Neural cell (in vitro differentiated cells): ENCODE results near the gene IGSF11. TPM values are rescaled to one million over a fixed set of nuclear protein-coding genes. Genes with fewer than 3 reads are reported as not detected.

Experiments
- H2AFZ ChIP-seq: fragments of 200-600, 300-800 bp; sonication (generic), shearing (Covaris generic); 2 replicates; pipeline ENCODE4 v1.6.0; 2014; ENCODE audit warnings: low read depth, mild to moderate bottlenecking, antibody characterized with exemption, low read length, moderate library complexity
- H3F3A ChIP-seq: fragments of 200-600 bp; shearing (Covaris generic); 2 replicates; pipeline ENCODE4 v1.6.1; 2016; ENCODE audit warnings: mild to moderate bottlenecking, moderate library complexity, mixed read lengths, antibody characterized with exemption, low read length; ENCODE audit not compliant: insufficient read depth, poor library complexity, severe bottlenecking
- H3K27ac ChIP-seq: fragments of 200-600, 300-800 bp; sonication (generic), shearing (Covaris generic); 2 replicates; pipeline ENCODE4 v1.5.1; 2014; ENCODE audit warnings: mild to moderate bottlenecking, low read length, moderate library complexity
- H3K27me3 ChIP-seq: fragments of 300-800, 200-600 bp; sonication (generic), shearing (Covaris generic); 2 replicates; pipeline ENCODE4 v1.6.0; 2014; ENCODE audit warnings: mild to moderate bottlenecking, low read depth, low read length, moderate library complexity; ENCODE audit not compliant: insufficient read depth
- H3K36me3 ChIP-seq: fragments of 300-800, 200-600 bp; sonication (generic), shearing (Covaris generic); 2 replicates; pipeline ENCODE4 v1.5.1; 2014; ENCODE audit warnings: mild to moderate bottlenecking, antibody characterized with exemption, low read length, moderate library complexity; ENCODE audit not compliant: insufficient read depth
- H3K4me2 ChIP-seq: fragments of 300-800, 200-600 bp; sonication (generic), shearing (Covaris generic); 2 replicates; pipeline ENCODE4 v1.6.0; 2014; ENCODE audit warnings: mild to moderate bottlenecking, low read length
- H3K4me3 ChIP-seq: fragments of 300-800, 200-600 bp; sonication (generic), shearing (Covaris generic); 2 replicates; pipeline ENCODE4 v1.5.1; 2014; ENCODE audit warnings: mild to moderate bottlenecking, low read length, moderate library complexity
- H3K79me2 ChIP-seq: fragments of 200-600 bp; shearing (Covaris generic); replicated peaks from 2 replicates; pipeline ENCODE4 v1.6.0; 2014; ENCODE audit warnings: mild to moderate bottlenecking, low read length, moderate library complexity; ENCODE audit not compliant: insufficient read depth
- H3K9ac ChIP-seq: fragments of 300-800, 200-600 bp; sonication (generic), shearing (Covaris generic); 2 replicates; pipeline ENCODE4 v1.6.1; 2016; ENCODE audit warnings: mild to moderate bottlenecking, low read length, mixed read lengths
- H3K9me2 ChIP-seq: fragments of 200-600 bp; shearing (Covaris generic); 2 replicates; pipeline ENCODE4 v1.6.1; 2016; ENCODE audit warnings: mild to moderate bottlenecking, low read length, mixed read lengths; ENCODE audit not compliant: insufficient read depth
- H3K9me3 ChIP-seq: fragments of 200-600, 300-800 bp; sonication (generic), shearing (Covaris generic); 2 replicates; pipeline ENCODE4 v1.6.1; 2016; ENCODE audit warnings: mild to moderate bottlenecking, mixed run types, low read length, moderate library complexity, mixed read lengths
- H4K20me1 ChIP-seq: fragments of 200-600 bp; shearing (Covaris generic); 2 replicates; pipeline ENCODE4 v1.6.1; 2016; ENCODE audit warnings: mild to moderate bottlenecking, mixed run types; ENCODE audit not compliant: insufficient read depth
- EP300 ChIP-seq: fragments of 450-650 bp; conservative IDR thresholded peaks from 2 replicates; pipeline ENCODE4 v1.6.1; 2014; ENCODE audit warnings: antibody characterized with exemption, mild to moderate bottlenecking, moderate library complexity; ENCODE audit not compliant: poor library complexity, severe bottlenecking
- EZH2 ChIP-seq: fragments of 200-600, 300-800 bp; shearing (Covaris generic), sonication (generic); IDR thresholded peaks from 2 replicates; pipeline ENCODE4 v1.6.1; 2014; ENCODE audit warnings: antibody characterized with exemption, low read length, borderline replicate concordance, mild to moderate bottlenecking; ENCODE audit not compliant: insufficient read depth, poor library complexity, severe bottlenecking
- MXI1 ChIP-seq: fragments of 450-650 bp; conservative IDR thresholded peaks from 2 replicates; pipeline ENCODE4 v1.6.1; 2014; ENCODE audit warnings: antibody characterized with exemption, mild to moderate bottlenecking; ENCODE audit not compliant: poor library complexity, severe bottlenecking
- POLR2AphosphoS5 ChIP-seq: IDR thresholded peaks from 2 replicates; pipeline ENCODE4 v1.6.1; 2012
- RAD21 ChIP-seq: fragments of 450-650 bp; conservative IDR thresholded peaks from 2 replicates; pipeline ENCODE4 v1.6.1; 2014; ENCODE audit warnings: antibody characterized with exemption, mild to moderate bottlenecking, moderate library complexity
- SMC3 ChIP-seq: fragments of 450-650 bp; conservative IDR thresholded peaks from 2 replicates; pipeline ENCODE4 v1.6.1; 2014; ENCODE audit warnings: antibody characterized with exemption, mild to moderate bottlenecking, moderate library complexity; ENCODE audit not compliant: poor library complexity
- TAF1 ChIP-seq: IDR thresholded peaks from 2 replicates; pipeline ENCODE4 v1.6.1; 2012; ENCODE audit warnings: low read depth
- polyA plus RNA-seq: library from polyadenylated mRNA; depleted of rRNA; stranded (reverse); fragments of >200 nt; gene quantifications from 2 replicates; pipeline ENCODE4 v1.2.3, GENCODE V29; 2014
- TF ChIP-seq, protein P1 (sequence below): IDR thresholded peaks from 2 replicates; pipeline ENCODE4 v1.6.1; 2012; ENCODE audit warnings: borderline replicate concordance
- TF ChIP-seq, protein P2 (sequence below): fragments of 450-650 bp; IDR thresholded peaks from 2 replicates; pipeline ENCODE4 v1.5.1; 2014; ENCODE audit warnings: antibody characterized with exemption, mild to moderate bottlenecking, moderate library complexity; ENCODE audit not compliant: poor library complexity, severe bottlenecking

IGSF11 gene
- polyA plus RNA-seq, 1 donor from 2014 or later = 1.2 TPM

DNA sequence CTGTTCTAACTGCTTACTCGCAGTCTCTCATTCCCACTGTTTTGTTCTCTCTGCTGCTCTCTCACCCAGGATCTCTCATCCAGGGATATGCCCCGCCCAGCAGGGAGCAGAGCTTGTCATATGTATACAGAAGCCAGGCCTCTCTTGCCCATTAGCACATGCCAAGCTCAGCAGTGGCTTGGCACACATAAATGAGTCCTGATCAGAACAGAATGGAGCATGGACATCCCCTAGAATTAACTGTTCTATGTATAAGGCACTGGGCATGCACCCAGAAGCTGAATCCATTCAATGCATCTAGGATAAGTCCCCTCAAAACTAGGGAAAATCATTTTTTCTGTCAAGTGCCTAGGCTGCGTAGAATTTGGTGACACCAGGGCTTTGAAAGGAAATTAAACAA is 61.6 kb downstream of the IGSF11 start:
- Histone ChIP-seq H3K36me3 (no peaks in the 10 kb centered on the region), H3K27me3 (no peaks in the 10 kb centered on the region), H3K4me2 (no peak overlapping the region), H3K4me3 (no peak overlapping the region), H3K9me3 (no peaks in the 10 kb centered on the region), H3F3A (no peaks in the 10 kb centered on the region), H3K79me2 (no peaks in the 10 kb centered on the region), H4K20me1 (no peaks in the 10 kb centered on the region), H3K9me2 (no peaks in the 10 kb centered on the region), H2AFZ (no peak overlapping the region), H3K9ac (no peak overlapping the region), H3K27ac (no peak overlapping the region)
- no peak for TF ChIP-seq SMC3
- no peak for TF ChIP-seq TAF1
- no peak for TF ChIP-seq EZH2
- no peak for TF ChIP-seq POLR2AphosphoS5
- no peak for TF ChIP-seq RAD21
- TF ChIP-seq EP300 = no peak
- TF ChIP-seq, protein P1, sequence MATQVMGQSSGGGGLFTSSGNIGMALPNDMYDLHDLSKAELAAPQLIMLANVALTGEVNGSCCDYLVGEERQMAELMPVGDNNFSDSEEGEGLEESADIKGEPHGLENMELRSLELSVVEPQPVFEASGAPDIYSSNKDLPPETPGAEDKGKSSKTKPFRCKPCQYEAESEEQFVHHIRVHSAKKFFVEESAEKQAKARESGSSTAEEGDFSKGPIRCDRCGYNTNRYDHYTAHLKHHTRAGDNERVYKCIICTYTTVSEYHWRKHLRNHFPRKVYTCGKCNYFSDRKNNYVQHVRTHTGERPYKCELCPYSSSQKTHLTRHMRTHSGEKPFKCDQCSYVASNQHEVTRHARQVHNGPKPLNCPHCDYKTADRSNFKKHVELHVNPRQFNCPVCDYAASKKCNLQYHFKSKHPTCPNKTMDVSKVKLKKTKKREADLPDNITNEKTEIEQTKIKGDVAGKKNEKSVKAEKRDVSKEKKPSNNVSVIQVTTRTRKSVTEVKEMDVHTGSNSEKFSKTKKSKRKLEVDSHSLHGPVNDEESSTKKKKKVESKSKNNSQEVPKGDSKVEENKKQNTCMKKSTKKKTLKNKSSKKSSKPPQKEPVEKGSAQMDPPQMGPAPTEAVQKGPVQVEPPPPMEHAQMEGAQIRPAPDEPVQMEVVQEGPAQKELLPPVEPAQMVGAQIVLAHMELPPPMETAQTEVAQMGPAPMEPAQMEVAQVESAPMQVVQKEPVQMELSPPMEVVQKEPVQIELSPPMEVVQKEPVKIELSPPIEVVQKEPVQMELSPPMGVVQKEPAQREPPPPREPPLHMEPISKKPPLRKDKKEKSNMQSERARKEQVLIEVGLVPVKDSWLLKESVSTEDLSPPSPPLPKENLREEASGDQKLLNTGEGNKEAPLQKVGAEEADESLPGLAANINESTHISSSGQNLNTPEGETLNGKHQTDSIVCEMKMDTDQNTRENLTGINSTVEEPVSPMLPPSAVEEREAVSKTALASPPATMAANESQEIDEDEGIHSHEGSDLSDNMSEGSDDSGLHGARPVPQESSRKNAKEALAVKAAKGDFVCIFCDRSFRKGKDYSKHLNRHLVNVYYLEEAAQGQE = no peak
- TF ChIP-seq, protein P2, sequence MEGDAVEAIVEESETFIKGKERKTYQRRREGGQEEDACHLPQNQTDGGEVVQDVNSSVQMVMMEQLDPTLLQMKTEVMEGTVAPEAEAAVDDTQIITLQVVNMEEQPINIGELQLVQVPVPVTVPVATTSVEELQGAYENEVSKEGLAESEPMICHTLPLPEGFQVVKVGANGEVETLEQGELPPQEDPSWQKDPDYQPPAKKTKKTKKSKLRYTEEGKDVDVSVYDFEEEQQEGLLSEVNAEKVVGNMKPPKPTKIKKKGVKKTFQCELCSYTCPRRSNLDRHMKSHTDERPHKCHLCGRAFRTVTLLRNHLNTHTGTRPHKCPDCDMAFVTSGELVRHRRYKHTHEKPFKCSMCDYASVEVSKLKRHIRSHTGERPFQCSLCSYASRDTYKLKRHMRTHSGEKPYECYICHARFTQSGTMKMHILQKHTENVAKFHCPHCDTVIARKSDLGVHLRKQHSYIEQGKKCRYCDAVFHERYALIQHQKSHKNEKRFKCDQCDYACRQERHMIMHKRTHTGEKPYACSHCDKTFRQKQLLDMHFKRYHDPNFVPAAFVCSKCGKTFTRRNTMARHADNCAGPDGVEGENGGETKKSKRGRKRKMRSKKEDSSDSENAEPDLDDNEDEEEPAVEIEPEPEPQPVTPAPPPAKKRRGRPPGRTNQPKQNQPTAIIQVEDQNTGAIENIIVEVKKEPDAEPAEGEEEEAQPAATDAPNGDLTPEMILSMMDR = no peak
- no peak for TF ChIP-seq MXI1

DNA sequence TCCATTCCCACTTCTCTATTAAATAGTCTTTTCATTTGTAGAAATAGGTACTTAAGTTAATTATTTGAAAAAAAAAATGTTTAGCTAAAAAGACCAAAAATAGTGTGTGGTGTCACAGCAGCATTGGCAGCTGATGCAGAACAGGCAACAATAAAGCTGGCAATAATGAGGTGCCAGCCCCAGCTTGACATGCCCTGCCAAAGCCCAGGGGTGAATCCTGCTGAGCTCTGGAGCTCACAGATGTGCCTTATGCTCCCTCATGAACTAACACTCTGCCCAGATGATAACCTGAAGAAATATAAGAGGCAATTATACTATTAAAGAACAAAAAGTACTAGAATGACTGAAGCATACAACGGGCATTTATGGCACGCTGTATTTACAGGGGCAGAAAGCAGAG is 63.8 kb downstream of the IGSF11 start:
- H3K27me3 ChIP-seq = no peaks in the 10 kb centered on the region
- H2AFZ ChIP-seq = no peak overlapping the region
- H3F3A ChIP-seq = no peaks in the 10 kb centered on the region
- no peaks in the 10 kb centered on the region for H3K9me2 ChIP-seq
- H3K27ac ChIP-seq = no peak overlapping the region
- H3K9ac ChIP-seq = no peak overlapping the region
- no peaks in the 10 kb centered on the region for H3K9me3 ChIP-seq
- no peak overlapping the region for H3K4me2 ChIP-seq
- H3K36me3 ChIP-seq = no peaks in the 10 kb centered on the region
- no peaks in the 10 kb centered on the region for H4K20me1 ChIP-seq
- H3K79me2 ChIP-seq = no peaks in the 10 kb centered on the region
- TF ChIP-seq POLR2AphosphoS5 (no peak), EP300 (no peak), SMC3 (no peak), EZH2 (no peak), TAF1 (no peak), MXI1 (no peak), RAD21 (no peak)
- TF ChIP-seq, protein P2 = no peak
- TF ChIP-seq, protein P1 = no peak
- no peak overlapping the region for H3K4me3 ChIP-seq
